ENCODE measurements around the gene PLXNA3. TPM values are rescaled to one million over a fixed set of nuclear protein-coding genes. Genes with fewer than 3 reads are reported as not detected.

The PLXNA3 gene
- total RNA-seq, 1 donor from 2014 or later, result 49.0 TPM

- TF ChIP-seq CTCF (IDR thresholded peaks at IDR 0.05), result no peak
- Histone ChIP-seq H3K36me3 (peaks cover 16% of the 10 kb centered on the region), H3K4me3 (no peak overlapping the region), H3K4me1 (peaks cover 12% of the 10 kb centered on the region), H3K9me3 (no peaks in the 10 kb centered on the region), H3K27me3 (no peaks in the 10 kb centered on the region), H3K27ac (no peak overlapping the region)
- intact Hi-C loops (cut with DNase I), result no loop called here
- DNase-seq (no peak), ATAC-seq (no peak)
Observed at GRCh38 chrX:154441564-154441963, 16.5 kb upstream of the PLXNA3 start.

- no peak for TF ChIP-seq CTCF (IDR thresholded peaks at IDR 0.05)
- Histone ChIP-seq H3K27ac (no peak overlapping the region), H3K27me3 (no peaks in the 10 kb centered on the region), H3K4me1 (peaks cover 12% of the 10 kb centered on the region), H3K36me3 (peaks cover 16% of the 10 kb centered on the region), H3K4me3 (no peak overlapping the region), H3K9me3 (no peaks in the 10 kb centered on the region)
- DNase-seq, result no peak
- no peak for ATAC-seq
- intact Hi-C loops (cut with DNase I), result no loop called here
Observed at GRCh38 chrX:154441984-154442707, 15.9 kb upstream of the PLXNA3 start.

- TF ChIP-seq CTCF (IDR thresholded peaks at IDR 0.05), result no peak
- Histone ChIP-seq H3K27me3 (no peaks in the 10 kb centered on the region), H3K27ac (peak overlapping the region; percentile 63), H3K4me1 (peaks cover 12% of the 10 kb centered on the region), H3K9me3 (no peaks in the 10 kb centered on the region), H3K4me3 (peak overlapping the region; percentile 35), H3K36me3 (peaks cover 16% of the 10 kb centered on the region)
- DNase-seq, result no peak
- intact Hi-C loops (cut with DNase I), result no loop called here
- ATAC-seq, result no peak
Observed at GRCh38 chrX:154443479-154443910, 14.6 kb upstream of the PLXNA3 start.

DNA sequence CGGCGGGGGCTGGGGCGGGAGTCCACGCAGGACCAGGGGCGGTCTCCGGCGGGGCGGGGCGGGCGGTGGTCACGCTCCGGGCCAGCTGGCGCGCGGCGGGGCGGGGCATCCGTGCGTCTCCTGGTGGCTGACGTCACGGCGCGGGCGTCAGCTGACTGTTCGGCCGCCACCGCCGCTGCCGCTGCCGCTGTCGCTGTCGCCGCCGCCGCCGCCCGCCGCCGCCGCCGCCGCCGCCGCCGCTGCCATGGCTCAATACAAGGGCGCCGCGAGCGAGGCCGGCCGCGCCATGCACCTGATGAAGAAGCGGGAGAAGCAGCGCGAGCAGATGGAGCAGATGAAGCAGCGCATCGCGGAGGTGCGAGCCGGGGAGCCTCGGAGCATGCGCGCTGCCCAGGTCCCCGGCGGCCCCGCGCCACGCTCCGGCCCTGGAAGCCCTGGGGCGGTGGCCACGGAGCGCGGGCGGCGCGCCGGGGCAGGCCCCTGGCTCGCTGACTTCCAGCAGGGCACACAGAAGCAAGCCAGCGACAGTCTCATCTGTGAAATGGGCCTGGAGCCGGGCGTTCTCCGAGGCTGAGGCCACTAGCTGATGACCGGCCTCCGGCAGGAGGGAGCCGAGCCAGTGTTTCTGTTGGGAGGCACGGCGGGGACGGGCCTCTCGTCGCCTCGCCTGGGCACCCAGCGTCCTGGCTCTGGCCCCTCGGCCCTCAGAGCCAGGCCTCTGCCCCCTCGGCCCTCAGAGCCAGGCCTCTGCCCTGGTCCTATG is 13.9 kb upstream of the PLXNA3 start, which contains the start of gene FAM50A:
TSS of gene FAM50A (plus strand) at position 150 of the 763 bp plus-strand sequence. CDS start at position 245, 95 bp downstream.
- no peaks in the 10 kb centered on the region for H3K27me3 ChIP-seq
- peak; percentile 90 for DNase-seq
- TF ChIP-seq CTCF (IDR thresholded peaks at IDR 0.05), result no peak
- peaks cover 16% of the 10 kb centered on the region for H3K36me3 ChIP-seq
- H3K4me3 ChIP-seq, result peak within 1 kb of the TSS; percentile 64
- intact Hi-C loops (cut with DNase I), result no loop called here
- H3K27ac ChIP-seq, result peak within 1 kb of the TSS; percentile 74
- H3K9me3 ChIP-seq, result no peaks in the 10 kb centered on the region
- peaks cover 12% of the 10 kb centered on the region for H3K4me1 ChIP-seq
- peak; percentile 93 for ATAC-seq

DNA sequence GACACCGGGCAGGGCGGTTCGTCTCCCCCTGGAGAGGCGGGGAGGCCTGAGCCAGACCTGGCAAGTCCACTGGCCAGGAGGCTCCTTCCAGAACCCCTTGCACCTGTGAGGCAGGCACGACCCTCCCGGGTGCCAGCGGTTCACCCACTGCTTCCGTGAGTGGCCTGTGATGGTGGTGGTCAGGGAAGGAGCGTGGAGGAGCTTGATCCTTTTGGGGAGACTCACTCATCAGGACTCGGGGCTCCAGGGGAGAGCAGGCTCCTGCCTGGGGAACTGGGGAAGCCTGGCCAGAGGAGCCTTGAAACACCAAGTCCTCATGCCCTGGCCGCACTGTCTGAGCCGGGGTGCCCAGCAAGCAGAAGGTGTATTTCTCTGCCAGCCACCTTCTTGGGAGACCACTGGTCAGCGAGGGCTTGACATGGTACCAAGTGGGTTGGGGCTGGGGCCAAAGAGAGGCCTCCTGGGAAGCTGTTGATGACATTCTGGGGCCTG is 13.3 kb upstream of the PLXNA3 start:
- ATAC-seq (no peak), DNase-seq (no peak)
- Histone ChIP-seq H3K27ac (peak overlapping the region; percentile 74), H3K36me3 (peaks cover 13% of the 10 kb centered on the region), H3K4me1 (peaks cover 12% of the 10 kb centered on the region), H3K9me3 (no peaks in the 10 kb centered on the region), H3K27me3 (no peaks in the 10 kb centered on the region), H3K4me3 (peak overlapping the region; percentile 64)
- TF ChIP-seq CTCF (IDR thresholded peaks at IDR 0.05), result no peak
- intact Hi-C loops (cut with DNase I), result no loop called here
